ENCODE data around the gene GPR156.

GPR156 gene

DNA sequence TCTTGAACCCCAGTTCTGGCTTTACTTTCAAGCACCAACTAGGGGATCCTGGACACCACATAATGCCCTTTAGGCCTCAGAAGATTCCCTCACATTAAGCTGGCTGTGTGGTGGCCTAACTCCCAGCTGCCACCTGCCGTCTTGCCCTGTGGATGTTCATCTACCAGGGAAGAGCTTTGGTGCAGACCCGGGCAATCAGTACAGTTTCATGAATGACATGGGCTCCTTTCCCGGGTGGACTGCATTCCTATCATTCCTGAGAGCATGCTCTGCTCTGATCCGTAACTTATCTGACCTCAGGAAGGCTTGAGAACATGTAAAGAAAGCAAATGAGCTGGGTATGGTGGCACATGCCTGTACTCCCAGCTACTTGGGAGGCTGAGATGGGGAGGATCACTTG is 140.8 kb downstream of the GPR156 start:
- no peak for TF ChIP-seq ZFX (IDR thresholded peaks at IDR 0.05)
- TF ChIP-seq CTCF (conservative IDR thresholded peaks at IDR 0.05): no peak

DNA sequence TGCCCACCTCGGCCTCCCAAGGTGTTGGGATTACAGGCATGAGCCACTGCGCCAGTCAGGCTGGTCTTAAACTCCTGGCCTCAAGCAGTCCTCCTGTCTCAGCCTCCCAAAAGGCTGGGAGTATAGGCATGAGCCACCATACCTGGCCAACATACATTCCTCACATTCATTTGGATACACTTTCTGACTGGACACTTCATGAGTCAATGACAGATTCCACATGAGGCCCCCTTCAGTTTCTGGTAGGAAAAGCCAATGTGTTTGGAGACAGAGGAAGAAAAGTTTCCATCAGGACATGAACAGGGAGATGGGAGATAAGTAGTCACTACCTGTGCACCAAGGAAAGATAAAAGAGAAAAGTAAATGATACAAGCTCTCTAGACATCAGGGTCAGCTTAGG is 141.3 kb downstream of the GPR156 start:
- TF ChIP-seq CTCF (conservative IDR thresholded peaks at IDR 0.05) (no peak), ZFX (IDR thresholded peaks at IDR 0.05) (no peak)
- no peak overlapping the region for H3K27ac ChIP-seq

More for the DNA sequence above, 140.8 kb downstream of the GPR156 start:
- H3K27ac ChIP-seq: no peak overlapping the region

DNA sequence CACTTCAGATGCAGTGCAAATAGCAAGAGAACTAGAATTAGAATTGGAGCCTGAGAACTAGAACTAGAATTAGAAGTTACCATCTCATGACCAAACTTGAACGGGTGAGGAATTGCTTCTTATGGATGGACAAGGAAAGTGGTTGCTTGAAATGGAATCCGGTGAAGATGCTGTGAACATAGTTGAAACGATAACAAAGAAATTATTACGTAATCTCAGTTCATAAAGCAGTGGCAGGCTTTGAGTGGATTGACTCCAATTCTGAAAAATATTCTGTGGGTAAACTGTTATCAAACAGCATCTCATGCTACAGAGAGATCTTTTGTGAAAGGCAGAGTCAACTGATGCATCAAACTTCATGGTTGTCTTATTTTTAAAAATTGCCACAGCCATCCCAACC is 142.8 kb downstream of the GPR156 start:
- no peak overlapping the region for H3K27ac ChIP-seq
- TF ChIP-seq ZFX (IDR thresholded peaks at IDR 0.05) (no peak), CTCF (conservative IDR thresholded peaks at IDR 0.05) (no peak)

DNA sequence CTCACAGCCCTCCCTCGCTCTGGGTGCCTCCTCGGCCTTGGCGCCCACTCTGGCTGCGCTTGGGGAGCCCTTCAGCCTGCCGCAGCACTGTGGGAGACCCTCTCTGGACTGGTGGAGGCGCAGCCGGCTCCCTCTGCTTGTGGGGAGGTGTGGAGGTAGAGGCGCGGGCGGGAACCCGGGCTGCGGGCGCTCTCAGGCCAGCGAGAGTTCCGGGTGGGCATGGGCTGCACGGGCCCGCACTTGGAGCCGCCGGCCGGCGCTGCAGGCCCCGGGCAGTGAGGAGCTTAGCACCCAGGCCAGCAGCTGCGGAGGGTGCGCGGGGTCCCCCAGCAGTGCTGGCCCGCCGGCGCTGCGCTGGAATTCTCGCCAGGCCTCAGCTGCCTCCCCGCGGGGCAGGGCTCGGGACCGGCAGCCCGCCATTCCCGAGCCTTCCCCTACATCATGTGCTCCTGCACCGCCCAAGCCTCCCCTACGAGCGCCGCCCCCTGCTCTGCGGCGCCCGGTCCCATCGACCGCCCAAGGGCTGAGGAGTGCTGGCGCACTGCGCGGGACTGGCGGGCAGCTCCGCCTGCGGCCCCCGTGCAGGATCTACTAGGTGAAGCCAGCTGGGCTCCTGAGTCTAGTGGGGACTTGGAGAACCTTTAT is 144.8 kb downstream of the GPR156 start:
- no peak for TF ChIP-seq CTCF (conservative IDR thresholded peaks at IDR 0.05)

GRCh38 chr3:120139140-120139539 is 145.9 kb downstream of the GPR156 start:
- H3K27ac ChIP-seq: no peak overlapping the region
- TF ChIP-seq ZFX (IDR thresholded peaks at IDR 0.05) (no peak), CTCF (conservative IDR thresholded peaks at IDR 0.05) (no peak)

More for the DNA sequence above, 144.8 kb downstream of the GPR156 start:
- H3K27ac ChIP-seq: no peak overlapping the region

- TF ChIP-seq ZFX (IDR thresholded peaks at IDR 0.05): no peak
- no peak for TF ChIP-seq CTCF (conservative IDR thresholded peaks at IDR 0.05)
These were observed 147.5 kb downstream of the GPR156 start for GRCh38 chr3:120137548-120137947.

DNA sequence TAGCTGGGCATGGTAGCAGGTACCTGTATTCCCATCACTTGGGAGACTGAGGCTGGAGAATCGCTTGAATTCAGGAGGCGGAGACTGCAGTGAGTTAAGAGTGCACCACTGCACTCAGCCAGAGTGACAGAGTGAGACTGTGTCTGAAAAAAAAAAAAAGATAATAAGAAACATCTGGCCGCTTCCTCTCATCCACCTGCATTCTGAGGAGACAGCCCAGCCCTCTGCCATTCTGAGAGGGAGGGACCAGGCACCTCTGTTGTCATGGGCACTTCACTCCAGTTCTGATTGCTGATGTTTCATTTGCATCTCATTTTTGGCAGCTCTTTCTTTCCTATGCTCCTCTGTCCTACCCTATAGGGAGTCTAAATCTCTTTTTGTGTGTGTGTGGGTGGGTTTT is 154.4 kb downstream of the GPR156 start:
- no peak overlapping the region for H3K27ac ChIP-seq
- TF ChIP-seq CTCF (conservative IDR thresholded peaks at IDR 0.05) (no peak), ZFX (IDR thresholded peaks at IDR 0.05) (no peak)

More at GRCh38 chr3:120137548-120137947, 147.5 kb downstream of the GPR156 start:
- no peak overlapping the region for H3K27ac ChIP-seq
